Stimulated activated CD4-positive, alpha-beta T cell treated with anti-CD3 and anti-CD28 coated beads, Interleukin-4, amount 100 ng/mL, for 4 hours (primary cell): ENCODE results near the gene NEDD4L.

ENCODE experiments used
- DNase-seq, 2 experiments: peaks; one replicate each; pipeline ENCODE4 v3.0.0-alpha.2; 2020

NEDD4L gene

GRCh38 chr18:58187674-58188073, 143.6 kb downstream of the NEDD4L start:
- no peak for DNase-seq

DNA sequence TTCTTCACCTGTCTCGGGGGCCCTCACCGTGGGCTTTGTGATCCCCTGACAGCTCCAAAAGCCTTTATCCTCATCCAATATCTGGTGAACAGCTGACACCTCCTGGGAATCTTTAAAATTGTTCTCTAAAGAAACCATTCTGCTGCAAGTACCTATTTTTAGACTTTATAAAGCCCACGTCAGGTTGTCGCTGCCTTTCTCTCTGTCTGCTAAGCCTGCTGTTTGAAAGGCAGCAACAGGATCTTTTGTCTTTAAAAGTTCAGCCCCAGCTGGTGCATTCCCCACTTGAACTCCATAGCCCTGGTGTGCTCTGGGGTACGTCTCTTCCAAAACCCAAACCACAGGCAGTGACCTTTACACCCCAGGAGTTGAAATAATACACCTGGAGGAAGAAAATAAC, 145.0 kb downstream of the NEDD4L start:
- no peak for DNase-seq

GRCh38 chr18:58190842-58191530, 147.0 kb downstream of the NEDD4L start:
- DNase-seq = no peak

GRCh38 chr18:58191626-58192025, 147.6 kb downstream of the NEDD4L start:
- DNase-seq = no peak

DNA sequence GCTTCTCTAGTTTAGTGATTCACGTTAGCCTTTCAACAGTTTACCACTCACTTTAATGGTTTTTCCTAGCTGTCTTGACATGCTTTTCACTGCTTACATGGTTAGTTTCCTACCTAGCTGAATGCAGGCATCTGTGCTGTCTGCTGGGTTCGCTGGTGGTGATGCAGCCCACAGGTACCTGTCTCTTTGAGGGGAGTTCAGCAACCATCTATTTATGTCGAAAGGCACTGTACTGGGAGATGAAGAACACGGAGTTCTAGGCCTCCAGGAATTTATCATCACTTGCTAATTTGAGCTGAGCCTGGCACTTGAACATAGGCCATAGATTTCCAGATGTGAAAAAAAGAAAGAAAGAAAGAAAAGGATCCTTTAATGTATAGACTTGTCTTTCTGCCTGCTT, 148.5 kb downstream of the NEDD4L start:
- DNase-seq = no peak

- no peak for DNase-seq
Observed at GRCh38 chr18:58194028-58194427, 150.0 kb downstream of the NEDD4L start.

DNA sequence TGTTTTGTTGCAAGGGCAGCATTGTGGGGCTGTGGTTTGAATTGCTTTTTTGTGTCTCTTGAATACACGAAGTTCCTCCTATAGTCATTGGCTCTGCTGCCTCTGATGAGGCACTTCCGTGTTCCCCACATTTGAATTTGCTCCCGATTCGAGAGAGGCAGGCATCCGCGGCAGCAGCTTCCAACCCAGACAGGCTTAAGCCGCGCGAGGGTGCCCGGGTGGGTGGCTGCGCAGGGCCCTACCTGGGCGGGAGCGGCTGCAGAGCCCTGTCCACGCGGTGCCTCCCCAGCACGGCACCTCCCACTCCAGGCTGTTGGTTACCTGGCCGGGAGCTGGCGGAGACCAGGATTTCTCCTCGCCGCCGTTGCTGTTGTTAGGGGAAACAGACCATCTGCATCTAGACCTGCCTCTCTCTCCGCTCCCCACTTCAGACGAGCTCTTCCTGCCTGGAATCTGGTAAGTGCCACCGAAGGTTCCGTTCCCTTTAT, 151.3 kb downstream of the NEDD4L start:
- DNase-seq = peak in 1 of 2 experiments; percentile 11

GRCh38 chr18:58196164-58196563, 152.1 kb downstream of the NEDD4L start:
- no peak for DNase-seq

- DNase-seq = no peak
Observed at GRCh38 chr18:58196881-58197872, 153.2 kb downstream of the NEDD4L start.

DNA sequence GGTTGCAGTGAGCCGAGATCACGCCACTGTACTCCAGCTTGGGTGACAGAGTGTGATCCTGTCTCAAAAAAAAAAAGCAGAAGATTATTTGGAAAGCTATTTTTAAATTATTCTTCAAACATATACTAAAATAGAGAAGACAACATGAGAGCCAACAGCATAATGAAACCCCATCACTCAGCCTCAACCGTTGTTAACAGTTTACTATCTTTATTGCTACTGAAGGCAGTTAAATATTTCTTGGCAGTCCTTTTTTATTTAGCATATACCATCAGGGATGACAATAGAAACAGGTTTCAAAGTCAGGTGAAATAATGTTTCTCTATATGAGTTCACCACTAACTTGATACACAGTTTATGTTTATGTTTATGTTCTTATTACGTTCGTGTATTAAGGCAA, 157.2 kb downstream of the NEDD4L start:
- DNase-seq = no peak

- no peak for DNase-seq
Observed at GRCh38 chr18:58201733-58202730, 158.0 kb downstream of the NEDD4L start.

DNA sequence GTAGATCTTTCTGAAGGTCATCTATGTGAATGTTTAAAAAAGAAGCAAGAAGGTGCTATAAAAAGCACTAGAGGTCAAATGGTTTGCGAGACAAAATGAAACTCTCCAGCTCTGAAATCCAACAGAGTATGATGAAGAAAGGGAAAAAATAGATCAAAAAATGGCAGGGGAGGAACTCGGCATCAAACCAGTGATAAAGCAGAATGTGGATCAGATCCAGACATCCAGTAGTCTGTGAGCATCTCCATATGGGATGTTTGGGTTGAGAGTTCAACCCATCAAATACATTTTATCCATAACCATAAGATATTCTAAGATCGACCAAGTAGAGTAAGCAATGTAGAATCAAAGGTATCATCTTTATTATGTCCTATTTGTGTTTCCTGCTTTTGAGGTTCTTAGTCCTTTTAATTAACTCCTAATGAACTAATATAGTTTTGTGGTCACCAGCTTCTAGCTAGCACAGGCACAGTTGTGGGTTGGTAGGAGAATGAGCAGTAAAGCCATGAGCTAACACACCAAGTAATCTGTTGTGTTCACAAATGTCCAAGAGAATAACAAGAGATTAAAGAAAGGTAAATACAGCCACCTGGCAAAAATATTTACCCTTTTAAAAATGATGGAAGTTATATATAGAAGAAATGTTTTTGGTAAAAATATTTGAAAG, 160.9 kb downstream of the NEDD4L start:
- no peak for DNase-seq

DNA sequence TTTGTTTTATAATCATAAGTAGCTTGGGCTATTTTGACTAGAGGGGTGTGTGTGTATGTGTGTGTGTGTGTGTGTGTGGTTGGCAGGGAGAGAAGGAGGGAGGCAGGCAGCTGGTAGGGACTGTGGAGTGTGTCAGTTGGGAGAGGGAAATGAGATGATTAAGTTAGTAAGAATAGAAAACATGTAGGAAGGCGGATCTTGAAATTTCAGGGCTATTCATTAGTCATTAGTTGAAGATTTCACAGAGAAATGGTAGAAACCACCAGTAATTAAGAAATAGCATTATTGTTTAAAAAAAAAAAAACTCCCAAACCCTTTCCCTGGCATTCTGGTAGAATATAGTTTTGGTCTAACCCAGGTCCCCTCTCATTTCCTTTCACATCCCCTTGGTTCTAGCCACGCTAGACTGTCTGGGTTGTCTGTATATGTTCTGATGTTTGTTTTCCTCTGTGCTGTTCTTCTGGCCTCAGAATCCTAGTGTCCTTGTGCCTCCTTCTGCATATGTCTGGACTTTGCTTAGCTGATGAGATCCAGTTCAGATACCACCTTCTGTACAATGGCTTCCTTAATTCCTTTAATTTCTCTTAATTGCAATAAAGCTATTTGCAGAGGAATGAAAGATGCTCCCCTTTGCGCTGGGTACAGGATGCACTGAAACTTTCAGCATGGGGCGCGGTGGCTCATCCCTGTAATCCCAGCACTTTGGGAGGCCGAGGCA, 161.6 kb downstream of the NEDD4L start:
- no peak for DNase-seq

DNA sequence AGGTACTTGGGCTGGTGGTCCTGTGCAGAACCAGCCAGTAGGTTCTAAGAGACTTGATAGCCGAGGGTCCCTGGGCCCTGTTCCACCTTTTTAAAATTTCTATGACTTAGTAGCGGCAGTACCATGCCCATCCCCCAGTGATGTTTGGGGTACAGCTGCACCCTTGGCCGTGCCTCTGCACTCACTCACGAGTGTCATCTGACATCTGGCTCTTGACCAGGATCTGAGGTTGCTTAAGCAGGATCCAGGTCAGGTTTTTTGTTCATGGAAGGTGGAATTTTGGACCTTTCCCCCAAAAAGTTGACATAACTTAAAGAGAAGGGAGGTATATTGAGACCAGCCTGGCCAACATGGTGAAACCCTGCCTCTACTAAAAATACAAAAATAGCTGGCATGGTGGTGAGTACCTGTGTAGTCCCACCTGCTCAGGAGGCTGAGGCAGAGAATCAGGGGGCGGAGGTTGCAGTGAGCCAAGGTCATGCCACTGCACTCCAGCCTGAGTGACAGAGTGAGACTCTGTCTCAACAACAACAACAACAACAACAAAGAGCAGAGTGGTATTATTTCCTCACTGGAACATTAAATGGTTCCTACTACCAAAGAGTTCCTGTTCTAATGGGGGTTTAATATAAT, 163.6 kb downstream of the NEDD4L start:
- DNase-seq = no peak

DNA sequence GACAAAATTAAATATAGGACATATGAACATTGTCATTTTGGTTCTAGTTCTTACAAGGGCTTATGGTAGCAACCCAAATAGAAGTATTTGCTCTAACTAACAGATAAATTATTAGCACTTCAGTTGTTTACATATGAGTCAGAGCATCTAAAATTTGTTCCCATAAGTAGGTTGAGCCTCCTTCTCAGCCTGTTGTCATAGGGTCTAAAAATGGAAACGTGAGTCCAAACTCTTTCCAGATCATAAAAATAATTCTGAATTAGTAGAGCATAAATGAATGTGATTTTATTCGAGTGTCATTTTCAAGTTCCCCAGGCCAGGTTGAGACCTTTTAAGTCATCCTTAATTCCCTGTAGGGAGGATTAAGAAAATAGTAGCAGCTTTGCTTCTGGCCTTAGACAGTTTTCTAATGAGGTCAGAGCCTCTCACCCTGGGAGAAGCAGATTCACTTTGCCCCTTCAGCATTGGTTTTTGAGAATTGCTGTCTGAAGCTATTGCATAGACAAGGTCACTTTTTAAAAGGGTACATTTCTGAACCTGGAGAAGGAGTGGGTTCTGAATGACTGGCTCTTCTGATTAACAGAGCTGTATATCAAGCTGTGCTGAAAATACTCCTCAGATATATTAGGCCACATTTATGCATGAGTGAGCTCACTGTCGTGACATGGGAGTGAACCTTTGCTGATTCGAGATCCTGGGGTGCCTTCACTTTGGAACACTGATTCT, 164.3 kb downstream of the NEDD4L start:
- DNase-seq = no peak

DNA sequence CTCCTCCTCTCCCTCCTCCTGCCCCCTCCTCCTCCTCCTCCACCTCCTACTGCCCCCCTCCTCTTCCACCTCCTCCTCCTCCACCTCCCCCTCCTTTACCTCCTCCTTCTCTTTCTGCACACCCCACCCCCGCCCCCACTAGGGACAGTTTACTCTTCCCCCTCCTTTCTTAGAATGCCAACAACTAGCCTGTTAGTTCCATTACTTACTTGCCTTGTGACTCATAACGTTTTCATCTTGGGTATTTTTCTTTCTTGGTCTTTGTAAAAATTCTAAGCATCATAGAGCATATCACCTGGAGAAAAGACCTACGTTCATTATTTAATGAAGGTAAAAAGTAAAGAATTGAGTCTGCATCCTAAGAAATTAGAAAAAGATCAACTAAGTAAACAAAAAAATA, 165.3 kb downstream of the NEDD4L start:
- no peak for DNase-seq

DNA sequence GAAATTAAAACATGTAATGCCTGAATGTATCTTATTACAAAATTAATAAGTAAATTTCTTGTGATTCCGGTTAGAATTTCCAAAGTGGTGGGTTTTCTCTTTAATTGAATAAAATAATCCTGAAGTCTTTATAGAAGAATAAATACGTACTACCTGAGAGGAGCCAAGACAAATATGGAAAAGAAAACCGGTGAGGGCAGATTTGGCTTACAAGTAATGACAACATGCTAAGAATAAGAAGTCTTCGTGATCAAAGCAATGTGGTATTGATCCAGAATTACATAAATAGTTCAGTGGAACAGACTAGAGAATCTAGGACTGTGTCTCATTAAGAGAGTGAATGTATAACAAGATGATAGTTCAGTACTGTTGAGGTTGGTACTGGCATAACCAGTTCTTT, 167.5 kb downstream of the NEDD4L start:
- no peak for DNase-seq

GRCh38 chr18:58212274-58212673, 168.2 kb downstream of the NEDD4L start:
- no peak for DNase-seq

GRCh38 chr18:58213440-58213839, 169.4 kb downstream of the NEDD4L start:
- no peak for DNase-seq

DNA sequence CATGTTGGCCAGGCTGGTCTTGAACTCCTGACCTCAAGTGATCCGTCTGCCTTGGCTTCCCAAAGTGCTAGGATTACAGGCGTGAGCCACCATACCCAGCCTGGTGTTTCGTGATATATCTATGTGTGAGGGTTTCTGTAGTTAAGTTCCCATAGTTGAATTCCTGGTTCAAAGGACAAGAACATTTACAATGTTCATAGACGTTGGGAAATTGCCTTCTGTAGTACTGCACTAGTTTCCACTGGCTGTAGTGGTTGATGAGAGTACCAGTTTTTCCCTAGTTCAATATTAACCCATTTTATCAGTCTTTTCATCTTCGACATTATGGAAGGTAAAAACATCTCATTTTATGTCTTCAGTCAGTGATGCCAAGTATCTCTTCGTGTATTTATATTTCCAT, 171.0 kb downstream of the NEDD4L start:
- DNase-seq = no peak
